GM12801 (cell line): ENCODE results near the gene USP10.

Source experiments
- TF ChIP-seq, protein P1 (sequence below): IDR thresholded peaks from one replicate; pipeline ENCODE4 v1.5.1; 2011; ENCODE audit warnings: control low read depth; ENCODE audit not compliant: insufficient read length; ENCODE audit errors: extremely low read depth

USP10 gene

DNA sequence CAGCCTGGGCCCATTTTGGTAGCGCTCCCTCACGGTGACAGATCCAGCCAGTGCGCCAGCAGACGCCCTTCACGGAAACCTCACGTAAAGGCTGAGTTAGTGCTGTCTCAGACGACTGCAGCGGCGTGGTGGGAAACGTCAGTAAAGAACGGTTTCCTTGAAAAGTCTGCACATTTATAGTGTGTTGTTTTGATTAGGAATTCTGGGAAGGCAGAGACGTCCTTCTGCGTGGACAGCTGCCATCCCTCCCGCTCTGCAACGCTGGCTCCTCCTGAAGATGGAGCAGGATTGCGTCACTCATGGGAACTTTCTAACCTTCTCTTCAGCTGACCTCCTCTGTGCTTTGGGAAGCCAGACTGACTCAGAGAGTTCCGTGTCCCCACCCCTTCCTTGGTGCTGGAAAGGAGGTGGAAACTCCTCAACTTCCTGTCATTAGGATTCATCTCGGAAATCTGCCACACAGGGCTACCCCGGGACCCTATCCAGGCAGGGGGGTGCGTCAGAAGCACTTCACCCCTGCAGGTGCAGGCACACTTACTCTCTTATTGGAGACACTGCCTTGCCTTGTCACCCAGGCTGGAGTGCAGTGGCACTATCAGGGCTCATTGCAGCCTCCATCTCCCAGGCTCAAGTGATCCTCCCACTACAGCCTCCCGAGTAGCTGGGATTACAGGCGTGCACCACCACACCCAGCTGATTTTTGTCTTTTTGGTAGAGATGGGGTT, 95.7 kb downstream of the USP10 start:
- TF ChIP-seq, protein P1, sequence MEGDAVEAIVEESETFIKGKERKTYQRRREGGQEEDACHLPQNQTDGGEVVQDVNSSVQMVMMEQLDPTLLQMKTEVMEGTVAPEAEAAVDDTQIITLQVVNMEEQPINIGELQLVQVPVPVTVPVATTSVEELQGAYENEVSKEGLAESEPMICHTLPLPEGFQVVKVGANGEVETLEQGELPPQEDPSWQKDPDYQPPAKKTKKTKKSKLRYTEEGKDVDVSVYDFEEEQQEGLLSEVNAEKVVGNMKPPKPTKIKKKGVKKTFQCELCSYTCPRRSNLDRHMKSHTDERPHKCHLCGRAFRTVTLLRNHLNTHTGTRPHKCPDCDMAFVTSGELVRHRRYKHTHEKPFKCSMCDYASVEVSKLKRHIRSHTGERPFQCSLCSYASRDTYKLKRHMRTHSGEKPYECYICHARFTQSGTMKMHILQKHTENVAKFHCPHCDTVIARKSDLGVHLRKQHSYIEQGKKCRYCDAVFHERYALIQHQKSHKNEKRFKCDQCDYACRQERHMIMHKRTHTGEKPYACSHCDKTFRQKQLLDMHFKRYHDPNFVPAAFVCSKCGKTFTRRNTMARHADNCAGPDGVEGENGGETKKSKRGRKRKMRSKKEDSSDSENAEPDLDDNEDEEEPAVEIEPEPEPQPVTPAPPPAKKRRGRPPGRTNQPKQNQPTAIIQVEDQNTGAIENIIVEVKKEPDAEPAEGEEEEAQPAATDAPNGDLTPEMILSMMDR: no peak

- TF ChIP-seq, protein P1: no peak
Observed at GRCh38 chr16:84800158-84800978, 100.6 kb downstream of the USP10 start.

- TF ChIP-seq, protein P1: no peak
Observed at GRCh38 chr16:84803146-84803545, 103.3 kb downstream of the USP10 start.

DNA sequence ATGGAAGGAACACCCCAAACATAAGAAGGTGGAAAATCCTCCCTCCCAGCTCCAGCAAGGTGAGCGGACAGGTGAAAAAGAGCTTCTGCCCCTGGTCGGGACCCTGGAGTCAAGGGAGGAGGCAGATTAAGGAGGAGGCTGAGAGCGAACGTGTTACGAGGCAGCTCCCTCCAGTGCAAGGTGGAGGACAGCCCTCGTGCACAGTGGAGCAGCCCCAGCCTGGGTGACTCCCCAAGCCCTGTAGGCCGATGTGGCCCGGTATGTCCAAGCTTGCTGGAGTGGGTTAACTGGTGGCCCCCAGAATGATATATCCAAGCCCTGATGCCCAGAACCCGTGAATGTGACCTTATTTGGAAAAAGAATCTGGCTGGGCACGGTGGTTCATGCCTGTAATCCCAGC, 104.5 kb downstream of the USP10 start:
- TF ChIP-seq, protein P1: no peak

DNA sequence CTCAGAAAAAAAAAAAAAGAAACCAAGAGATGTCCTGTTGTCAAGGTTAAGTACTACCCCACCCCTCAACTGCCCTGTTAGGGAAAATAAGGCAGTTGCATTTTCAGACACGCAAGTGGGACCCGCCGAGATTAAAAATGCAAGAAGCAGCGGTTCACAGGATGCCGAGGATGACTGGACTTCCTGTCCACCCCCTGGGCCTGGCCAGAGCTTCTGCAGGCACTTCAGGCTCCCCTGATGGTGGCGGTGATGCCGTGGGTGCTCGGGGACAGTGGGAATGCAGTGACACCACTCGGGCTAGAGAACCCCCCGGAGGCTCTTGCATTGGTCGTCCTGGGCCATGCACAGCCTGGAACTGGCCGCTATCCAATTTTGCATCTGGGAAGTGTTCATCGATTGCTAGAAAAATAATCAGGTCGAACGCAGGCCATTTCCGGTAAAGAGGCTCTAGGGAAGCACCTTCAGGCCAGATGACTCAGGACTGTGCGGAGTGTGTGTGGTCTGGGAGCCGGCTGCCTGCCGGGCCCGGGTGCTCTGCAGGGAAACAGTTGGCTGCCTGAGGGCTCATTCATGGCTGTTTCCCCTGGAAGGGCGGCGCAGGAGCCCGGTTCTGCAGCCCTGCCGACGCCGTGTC, 106.6 kb downstream of the USP10 start:
- TF ChIP-seq, protein P1: no peak

DNA sequence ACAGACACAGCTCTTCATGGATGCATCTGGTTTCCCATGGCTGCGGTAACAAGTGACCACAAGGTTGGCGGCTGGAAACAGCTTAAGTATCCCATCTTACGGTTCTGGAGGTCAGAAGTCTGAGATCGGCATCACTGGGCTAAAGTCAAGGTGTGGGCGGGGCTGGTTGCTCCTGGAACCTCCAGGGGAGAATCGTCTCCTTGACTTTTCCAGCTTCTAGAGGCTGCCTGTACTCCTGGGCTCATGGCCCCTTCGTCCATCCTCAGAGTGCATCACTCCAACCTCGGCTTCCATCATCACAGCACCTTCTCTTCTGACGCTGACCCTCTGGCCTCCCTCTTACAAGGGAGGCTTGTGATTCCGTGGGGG, 107.1 kb downstream of the USP10 start:
- TF ChIP-seq, protein P1: no peak

DNA sequence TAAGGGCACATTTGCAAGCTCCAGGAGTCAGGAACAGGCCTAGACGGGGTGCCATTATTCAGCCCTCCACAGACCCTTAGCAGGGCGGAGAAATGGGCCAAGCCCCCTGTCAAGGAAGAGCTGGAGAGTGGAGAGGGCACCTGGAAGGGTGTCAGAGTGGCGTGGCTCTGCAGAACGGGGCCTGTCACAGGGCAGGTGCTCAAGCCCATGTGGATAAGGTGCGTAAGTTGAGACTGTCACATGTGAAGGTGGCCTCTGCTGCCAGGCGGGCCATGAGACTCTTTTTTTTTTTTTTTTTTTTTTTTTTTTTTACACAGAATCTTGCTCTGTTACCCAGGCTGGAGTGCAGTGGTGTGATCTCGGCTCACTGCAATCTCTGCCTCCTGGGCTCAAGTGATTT, 108.0 kb downstream of the USP10 start:
- TF ChIP-seq, protein P1: no peak
